Esophagus squamous epithelium (tissue), 4 donors: ENCODE results near the gene CTXN2.

Experiments
- CTCF ChIP-seq, 6 experiments: fragments of 450-650 bp in 4 of 6; fragments of 200-600 bp in 2 of 6; sonication (generic) in 2 of 6; IDR thresholded peaks; one replicate each; pipeline ENCODE4 v1.5.1; 2016 to 2019; ENCODE audit warnings: antibody characterized with exemption in 6 of 6, mild to moderate bottlenecking in 4 of 6, moderate library complexity in 4 of 6
- POLR2A ChIP-seq, 4 donors: fragments of 450-650 bp; IDR thresholded peaks; one replicate each; pipeline ENCODE4 v1.6.1; 2017; ENCODE audit warnings: antibody characterized with exemption in 4 of 4, mild to moderate bottlenecking in 4 of 4, moderate library complexity in 3 of 4

GRCh38 chr15:48230498-48230897 is 39.0 kb downstream of the CTXN2 start:
- TF ChIP-seq CTCF (IDR thresholded peaks at IDR 0.05) = no peak
- no peak for TF ChIP-seq POLR2A (IDR thresholded peaks at IDR 0.05)
